RWPE2 (cell line): ENCODE measurements around the gene SERINC2.
"Not testable (repeated sequence)": the region's sequence is repeated elsewhere in the genome, so short reads cannot be mapped to it uniquely, and the experiment has no call there.

Source experiments
- ATAC-seq: fragments of 200-7000 bp; cut with Tn5 transposase; 3 replicates; pipeline ENCODE4 v1.9.1; 2021; ENCODE audit warnings: low read depth
- DNase-seq: peaks from one replicate; pipeline ENCODE4 v3.0.0-alpha.2; 2020; ENCODE audit warnings: low spot score
- H3K27ac ChIP-seq: fragments of 450-650 bp; 2 replicates; pipeline ENCODE4 v1.5.1; 2017; ENCODE audit warnings: mild to moderate bottlenecking; ENCODE audit not compliant: poor library complexity, severe bottlenecking
- H3K27me3 ChIP-seq: fragments of 250-450 bp; sonication (Bioruptor Pico); 2 replicates; pipeline ENCODE4 v1.5.1; 2021; ENCODE audit warnings: mild to moderate bottlenecking, moderate library complexity; ENCODE audit not compliant: insufficient read depth, poor library complexity, severe bottlenecking
- H3K36me3 ChIP-seq: fragments of 250-450 bp; sonication (Bioruptor Pico); 2 replicates; pipeline ENCODE4 v1.5.1; 2020; ENCODE audit warnings: low read depth, mild to moderate bottlenecking, moderate library complexity
- H3K4me1 ChIP-seq: fragments of 250-450 bp; sonication (Bioruptor Pico); 2 replicates; pipeline ENCODE4 v1.5.1; 2021; ENCODE audit warnings: mild to moderate bottlenecking, moderate library complexity; ENCODE audit not compliant: insufficient read depth, poor library complexity, severe bottlenecking
- H3K4me3 ChIP-seq: fragments of 250-450 bp; sonication (Bioruptor Pico); 2 replicates; pipeline ENCODE4 v1.5.1; 2021; ENCODE audit warnings: mild to moderate bottlenecking, moderate library complexity; ENCODE audit not compliant: severe bottlenecking
- H3K9me3 ChIP-seq: fragments of 250-450 bp; sonication (Bioruptor Pico); 2 replicates; pipeline ENCODE4 v1.5.1; 2021; ENCODE audit warnings: mild to moderate bottlenecking, moderate library complexity; ENCODE audit not compliant: severe bottlenecking
- CTCF ChIP-seq: fragments of 450-650 bp; IDR thresholded peaks from one replicate; pipeline ENCODE4 v1.5.1; 2017; ENCODE audit warnings: mild to moderate bottlenecking, moderate library complexity; ENCODE audit not compliant: poor library complexity, severe bottlenecking

Gene SERINC2

GRCh38 chr1:31458287-31458896 lies 45.4 kb downstream of the SERINC2 start:
- no peak for TF ChIP-seq CTCF
- no peak for ATAC-seq
- Histone ChIP-seq H3K9me3 (peaks cover 27% of the 10 kb centered on the region), H3K27me3 (no peaks in the 10 kb centered on the region), H3K4me1 (no peaks in the 10 kb centered on the region), H3K27ac (no peak overlapping the region), H3K36me3 (no peaks in the 10 kb centered on the region), H3K4me3 (no peak overlapping the region)
- DNase-seq = no peak

GRCh38 chr1:31460027-31460426 lies 47.0 kb downstream of the SERINC2 start:
- Histone ChIP-seq H3K4me1 (no peaks in the 10 kb centered on the region), H3K4me3 (no peak overlapping the region), H3K27ac (no peak overlapping the region), H3K9me3 (peaks cover 27% of the 10 kb centered on the region), H3K27me3 (no peaks in the 10 kb centered on the region), H3K36me3 (no peaks in the 10 kb centered on the region)
- ATAC-seq (no peak), DNase-seq (no peak)
- TF ChIP-seq CTCF = peak; percentile 13

GRCh38 chr1:31467005-31467674 lies 54.1 kb downstream of the SERINC2 start:
- TF ChIP-seq CTCF = no peak
- ATAC-seq (no peak), DNase-seq (no peak)
- H3K27me3 ChIP-seq = no peaks in the 10 kb centered on the region
- H3K36me3 ChIP-seq = no peaks in the 10 kb centered on the region
- no peak overlapping the region for H3K27ac ChIP-seq
- no peak overlapping the region for H3K4me3 ChIP-seq
- peaks cover 4% of the 10 kb centered on the region for H3K9me3 ChIP-seq
- peaks cover 3% of the 10 kb centered on the region for H3K4me1 ChIP-seq

GRCh38 chr1:31470794-31471315 lies 57.8 kb downstream of the SERINC2 start:
- Histone ChIP-seq H3K36me3 (no peaks in the 10 kb centered on the region), H3K27ac (no peak overlapping the region), H3K4me3 (no peak overlapping the region), H3K4me1 (peaks cover 3% of the 10 kb centered on the region), H3K27me3 (no peaks in the 10 kb centered on the region), H3K9me3 (peaks cover 4% of the 10 kb centered on the region)
- TF ChIP-seq CTCF = no peak
- DNase-seq (no peak), ATAC-seq (no peak)

GRCh38 chr1:31471452-31472313 lies 58.7 kb downstream of the SERINC2 start:
- DNase-seq, H3K27ac ChIP-seq, ATAC-seq: not testable (repeated sequence)

GRCh38 chr1:31472314-31472651 lies 59.3 kb downstream of the SERINC2 start:
- H3K27me3 ChIP-seq, H3K27ac ChIP-seq, H3K4me3 ChIP-seq: not testable (repeated sequence)

More at GRCh38 chr1:31471452-31472313, 58.7 kb downstream of the SERINC2 start:
- H3K27me3 ChIP-seq, H3K9me3 ChIP-seq, H3K4me3 ChIP-seq, H3K4me1 ChIP-seq, H3K36me3 ChIP-seq: not testable (repeated sequence)

GRCh38 chr1:31472673-31473072 lies 59.7 kb downstream of the SERINC2 start:
- not testable (repeated sequence) for H3K4me3 ChIP-seq, H3K27me3 ChIP-seq, ATAC-seq, H3K27ac ChIP-seq, H3K4me1 ChIP-seq, DNase-seq, H3K36me3 ChIP-seq, H3K9me3 ChIP-seq

More at GRCh38 chr1:31472314-31472651, 59.3 kb downstream of the SERINC2 start:
- DNase-seq, H3K36me3 ChIP-seq, H3K4me1 ChIP-seq, H3K9me3 ChIP-seq, ATAC-seq: not testable (repeated sequence)
